NCI-H1930 (cell line): ENCODE measurements around the gene TMEM200A.

ENCODE experiments used
- DNase-seq, 2 experiments: peaks; one replicate each; lab custom pipeline; 2025; lab: John Stamatoyannopoulos, UW

TMEM200A gene

DNA sequence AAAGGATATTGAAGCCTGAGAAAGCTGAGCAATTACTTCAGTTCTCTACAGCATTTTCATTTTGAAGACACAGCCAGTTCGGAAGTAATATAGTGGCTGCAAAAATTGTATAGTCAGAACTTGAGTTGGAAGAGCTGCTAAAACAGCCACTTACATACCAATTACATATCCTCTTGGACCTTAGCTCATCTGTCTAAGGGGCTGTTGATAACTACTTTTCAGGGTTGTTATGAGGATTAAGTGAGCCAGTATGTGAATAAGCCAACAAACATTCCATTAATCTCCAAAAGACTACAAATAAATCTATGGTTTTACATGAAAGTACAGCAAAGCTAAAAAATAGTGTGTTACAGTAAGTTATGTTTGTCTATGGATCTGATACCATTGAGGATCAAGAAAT, 59.7 kb downstream of the TMEM200A start:
- no peak for DNase-seq

- no peak for DNase-seq
Observed at GRCh38 chr6:130426066-130426721, 60.4 kb downstream of the TMEM200A start.

DNA sequence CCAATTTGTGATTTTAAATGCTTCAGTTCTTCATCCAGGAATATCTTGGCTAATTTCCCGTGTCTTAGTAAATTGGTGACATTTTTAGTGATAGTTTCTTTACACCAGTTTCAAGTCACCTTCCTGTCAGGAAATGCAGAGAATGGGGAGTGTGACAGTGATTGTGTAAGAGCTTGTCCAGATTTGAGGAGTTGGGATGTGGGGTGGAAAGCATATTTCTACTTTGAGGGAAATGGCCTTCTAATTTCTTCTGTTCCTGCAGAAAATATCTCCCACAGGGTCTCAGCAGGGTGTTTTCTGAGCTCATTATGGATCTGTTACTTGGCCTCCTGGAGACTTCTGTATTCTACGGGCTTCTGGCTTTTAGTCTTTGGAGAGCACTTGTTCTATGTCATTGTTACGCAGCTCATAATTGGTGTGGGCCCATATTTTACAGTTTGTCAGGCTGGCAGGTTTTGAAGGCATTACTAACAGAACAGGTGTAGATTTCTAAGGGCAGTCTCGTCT, 65.6 kb downstream of the TMEM200A start:
- DNase-seq = no peak

- no peak for DNase-seq
Observed at GRCh38 chr6:130432838-130433237, 67.0 kb downstream of the TMEM200A start.

DNA sequence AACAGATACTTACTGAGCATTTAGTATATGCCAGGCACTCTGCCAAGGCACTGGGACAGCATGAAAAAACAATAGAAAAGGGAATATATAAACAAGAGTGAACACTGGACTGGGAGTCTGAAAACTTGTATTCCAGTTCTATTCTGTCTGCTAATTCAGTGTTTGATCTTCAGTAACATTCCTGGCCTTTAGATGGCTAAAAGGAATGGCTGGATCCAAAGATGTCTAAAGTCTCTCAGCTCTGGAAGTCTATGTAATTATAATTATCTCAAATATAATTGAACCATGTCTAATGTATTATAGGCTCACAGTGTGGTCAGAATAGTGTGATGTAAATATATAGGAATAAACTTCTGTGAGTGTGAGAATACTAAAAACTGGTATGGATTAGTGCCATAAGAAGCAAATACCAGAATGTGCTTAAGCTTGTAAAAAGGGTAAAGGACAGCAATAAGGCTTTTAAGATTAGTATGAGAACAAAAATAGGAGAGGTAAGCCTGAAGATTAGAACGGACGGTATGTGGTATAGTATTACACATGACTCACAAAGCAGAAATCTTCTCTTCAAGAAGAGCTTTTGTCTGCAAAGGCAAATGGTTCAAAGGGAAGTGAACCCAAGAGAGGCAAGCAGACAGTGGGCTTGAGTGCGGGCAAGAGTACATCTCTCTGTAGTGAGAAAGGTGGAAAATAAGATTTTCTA, 68.5 kb downstream of the TMEM200A start:
- DNase-seq = no peak

DNA sequence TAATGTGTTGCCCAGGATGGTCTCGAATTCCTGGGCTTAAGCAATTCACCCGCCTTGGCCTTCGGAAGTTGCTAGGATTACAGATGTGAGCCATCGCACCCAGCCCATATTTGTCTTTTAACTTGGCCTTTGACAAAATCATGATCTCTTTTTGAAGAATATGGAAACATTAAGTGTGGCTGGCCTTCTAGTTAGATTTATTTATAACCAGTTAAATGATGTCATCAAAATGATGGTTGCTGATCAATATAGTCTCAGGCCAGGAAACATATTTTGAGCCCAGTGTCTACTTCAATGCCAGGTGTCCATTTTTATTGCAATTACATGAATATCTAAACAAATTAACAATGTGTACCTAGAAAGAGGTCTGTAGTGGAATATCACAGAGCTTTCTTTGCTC, 69.4 kb downstream of the TMEM200A start:
- DNase-seq = no peak

DNA sequence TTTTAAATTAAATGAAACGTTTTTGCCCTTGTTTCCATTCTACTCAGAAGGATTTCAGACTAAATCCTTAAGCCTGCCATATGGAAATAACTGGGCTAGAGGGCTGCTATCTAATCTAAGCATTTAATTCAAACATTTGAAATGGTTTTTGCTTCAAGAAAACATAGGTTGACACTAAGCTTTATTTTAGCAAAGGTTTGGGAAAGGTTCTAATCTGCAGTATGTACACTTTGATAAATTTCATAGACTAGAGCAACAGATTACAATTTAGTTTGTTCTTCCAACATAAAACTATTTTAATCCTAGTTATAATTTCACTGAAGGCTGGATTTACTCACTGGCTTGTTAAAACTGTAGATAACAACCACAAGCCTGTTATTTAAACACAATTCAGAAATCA, 72.1 kb downstream of the TMEM200A start:
- no peak for DNase-seq

- DNase-seq = no peak
Observed at GRCh38 chr6:130447374-130447773, 81.6 kb downstream of the TMEM200A start.

- DNase-seq = no peak
Observed at GRCh38 chr6:130452336-130452735, 86.5 kb downstream of the TMEM200A start.

- DNase-seq = no peak
Observed at GRCh38 chr6:130453230-130453629, 87.4 kb downstream of the TMEM200A start.

- DNase-seq = no peak
Observed at GRCh38 chr6:130457605-130458004, 91.8 kb downstream of the TMEM200A start.

- DNase-seq = no peak
Observed at GRCh38 chr6:130459316-130459715, 93.5 kb downstream of the TMEM200A start.

DNA sequence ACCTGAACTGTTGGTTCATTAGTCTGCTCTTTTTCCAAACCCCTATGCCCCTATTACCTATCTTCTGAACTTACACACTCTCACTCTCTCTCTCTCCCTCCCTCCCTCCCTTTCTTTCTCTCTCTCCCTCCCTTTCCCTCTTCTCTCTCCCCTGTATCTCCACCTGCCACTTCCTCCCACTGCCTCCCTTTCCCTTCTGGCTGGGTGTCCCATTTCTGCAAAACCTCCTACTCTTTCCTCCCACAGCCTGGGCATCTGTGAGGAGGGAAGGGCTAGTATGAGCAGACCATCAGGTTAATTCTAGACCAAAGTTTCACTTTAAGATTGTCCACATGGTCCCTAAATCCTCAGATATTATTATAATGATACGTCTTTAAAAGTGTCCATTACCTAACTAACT, 95.1 kb downstream of the TMEM200A start:
- no peak for DNase-seq

DNA sequence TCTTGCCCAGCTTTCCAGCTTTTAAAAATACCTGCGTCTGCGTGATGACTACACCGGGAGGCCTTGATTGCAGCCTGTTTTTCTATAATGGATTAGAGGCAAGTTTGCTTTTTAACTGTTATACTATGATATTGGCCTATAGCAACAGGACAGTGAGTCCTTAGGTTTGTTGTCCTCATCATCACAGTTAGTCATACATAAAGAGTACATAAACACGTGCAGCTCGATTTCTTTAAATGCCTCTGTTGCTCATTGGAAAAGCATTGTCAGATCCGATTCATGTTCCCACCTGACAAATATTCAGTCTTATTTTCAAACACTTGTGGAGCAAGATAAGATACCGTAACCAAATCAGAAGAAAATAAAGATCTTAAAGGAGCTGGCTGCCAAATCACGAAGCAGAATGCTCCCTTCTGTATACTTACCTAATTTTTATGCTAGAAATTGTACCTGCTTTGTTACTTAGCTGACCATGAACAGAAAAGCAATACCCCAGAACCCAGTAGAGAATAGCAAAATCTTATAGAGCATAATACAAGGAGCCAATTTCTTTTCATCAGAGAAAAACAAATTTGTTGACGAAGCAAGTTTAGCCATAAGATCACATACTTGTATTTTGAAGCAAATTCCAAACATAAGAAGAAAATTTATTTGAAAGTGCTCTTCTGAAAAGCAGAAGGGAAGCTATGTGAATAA, 100.4 kb downstream of the TMEM200A start:
- DNase-seq = no peak

DNA sequence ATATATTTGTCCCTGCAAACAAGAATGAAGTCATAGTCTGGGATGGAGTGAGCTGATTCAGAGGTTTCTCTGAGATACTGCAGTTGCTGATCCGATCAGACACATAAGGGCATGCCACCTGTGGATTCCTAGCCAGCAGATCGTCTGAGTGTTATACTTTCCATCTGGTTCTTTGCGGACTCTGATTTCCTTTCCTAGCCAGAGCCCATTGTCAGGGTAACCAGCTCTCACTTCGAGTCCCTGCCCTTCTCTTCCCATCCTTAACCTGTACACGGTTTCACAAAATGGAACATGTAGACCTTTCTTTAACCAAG, 100.9 kb downstream of the TMEM200A start:
- DNase-seq = no peak

DNA sequence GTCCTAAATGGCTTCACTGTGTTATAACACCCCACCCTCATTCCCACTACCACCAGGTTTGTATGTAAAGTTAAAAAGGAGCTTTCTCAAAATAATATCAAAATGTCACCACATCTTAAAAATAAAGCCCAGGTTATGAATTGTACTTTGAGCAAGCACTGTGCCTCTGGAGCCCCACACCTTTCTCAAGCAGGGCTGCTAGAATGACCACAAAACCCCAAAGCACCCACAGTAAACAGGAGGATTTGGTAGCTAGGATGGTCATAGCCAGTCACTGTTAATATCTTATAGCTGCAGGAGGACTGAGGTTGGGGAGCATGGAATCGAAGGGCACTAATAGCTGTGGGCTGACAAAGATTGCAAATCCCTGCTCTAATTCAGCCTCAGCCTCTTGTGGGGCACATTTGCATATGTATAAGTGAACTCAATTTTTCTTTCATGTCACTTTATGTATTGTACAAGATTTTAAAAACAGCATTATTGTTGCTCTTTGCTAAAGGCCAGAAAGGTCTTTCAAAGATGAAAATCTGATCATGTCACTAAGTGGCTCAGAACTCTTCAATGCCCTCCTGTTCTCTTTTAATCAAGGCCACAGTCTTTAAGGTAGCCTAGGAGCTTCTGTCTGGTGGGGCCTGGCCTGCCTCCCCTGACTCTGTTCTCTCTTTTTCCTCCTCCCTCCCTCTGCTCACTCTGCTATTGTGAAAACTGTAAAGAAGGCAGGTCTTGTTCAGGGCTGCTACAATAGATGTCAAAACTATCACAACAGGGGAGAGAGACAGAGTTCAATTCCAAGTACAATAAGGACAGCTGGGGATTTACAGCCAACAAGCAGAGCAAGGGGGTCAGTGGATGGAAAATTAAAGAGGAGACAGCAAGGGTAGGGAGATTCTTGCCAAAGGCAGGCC, 101.6 kb downstream of the TMEM200A start:
- no peak for DNase-seq

DNA sequence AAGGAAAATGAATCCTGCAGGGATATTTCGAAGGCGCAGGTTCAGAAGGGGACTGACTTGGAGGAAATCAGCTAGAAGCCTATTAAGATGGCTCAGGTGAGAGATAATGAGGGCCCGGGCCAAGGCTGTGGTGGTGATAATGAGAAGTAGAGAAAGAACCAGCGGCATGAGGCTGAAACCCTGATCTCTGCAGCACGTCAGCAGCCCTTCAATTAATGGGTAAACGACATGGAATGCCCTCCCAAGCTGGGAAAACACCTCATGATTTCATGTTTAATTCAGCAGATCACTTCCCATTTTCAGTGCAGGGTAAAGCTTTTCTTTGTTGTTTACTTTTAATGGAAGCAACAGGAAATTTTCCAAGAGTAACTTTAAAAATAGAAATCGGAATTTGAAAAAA, 104.9 kb downstream of the TMEM200A start:
- DNase-seq = no peak

- no peak for DNase-seq
Observed at GRCh38 chr6:130473886-130474285, 108.1 kb downstream of the TMEM200A start.

DNA sequence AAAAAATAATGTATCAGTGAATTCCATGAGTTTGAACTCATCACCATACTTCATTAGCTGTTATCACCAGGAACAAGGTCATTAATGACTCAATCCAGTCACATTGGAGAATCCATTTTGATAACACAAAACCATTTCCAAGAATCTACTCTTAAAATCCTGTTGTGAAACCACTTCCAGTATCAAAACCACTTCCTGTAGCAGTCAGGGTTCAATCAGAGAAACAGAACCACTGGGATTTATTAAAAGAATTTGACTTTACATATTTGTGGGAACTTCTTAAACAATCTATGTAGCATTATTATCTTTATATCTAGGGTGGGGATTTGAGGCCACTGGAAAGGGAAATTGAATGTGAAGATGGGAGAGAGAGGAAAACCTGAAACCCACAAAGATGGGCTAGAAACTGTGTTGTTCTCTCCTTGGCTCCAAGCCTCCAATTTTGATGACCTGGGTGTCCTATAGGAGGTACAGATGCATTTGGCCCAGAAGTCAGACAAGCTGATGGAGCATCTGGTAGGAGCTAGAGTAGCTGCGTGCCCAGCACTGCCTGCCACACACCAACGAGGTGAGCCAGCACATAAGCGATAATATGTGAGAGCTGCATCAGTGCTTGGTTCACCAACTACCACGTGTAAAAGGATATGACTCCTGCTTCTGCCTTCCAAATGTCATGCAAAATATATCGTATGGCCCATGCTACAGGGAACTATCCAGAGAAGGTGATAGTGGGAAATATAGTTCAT, 117.0 kb downstream of the TMEM200A start:
- no peak for DNase-seq

DNA sequence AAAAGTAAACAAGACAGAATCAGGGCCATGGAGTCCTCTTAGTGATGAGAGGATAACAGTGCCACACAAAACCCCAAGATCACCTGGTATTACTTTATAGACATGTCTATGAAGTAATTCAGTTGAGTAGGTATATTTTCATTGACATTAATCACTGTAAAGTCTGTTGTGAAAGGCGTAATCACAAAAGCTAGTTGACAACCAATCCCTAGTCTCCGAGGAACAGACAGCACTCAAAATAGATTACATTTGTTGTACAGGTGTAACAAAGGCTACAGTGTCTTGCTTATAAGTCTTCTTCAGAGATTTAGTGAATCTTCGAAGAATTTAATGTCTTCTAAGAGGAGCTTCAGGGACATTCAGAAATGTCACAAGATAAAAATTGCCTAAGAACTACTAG, 120.1 kb downstream of the TMEM200A start:
- no peak for DNase-seq

DNA sequence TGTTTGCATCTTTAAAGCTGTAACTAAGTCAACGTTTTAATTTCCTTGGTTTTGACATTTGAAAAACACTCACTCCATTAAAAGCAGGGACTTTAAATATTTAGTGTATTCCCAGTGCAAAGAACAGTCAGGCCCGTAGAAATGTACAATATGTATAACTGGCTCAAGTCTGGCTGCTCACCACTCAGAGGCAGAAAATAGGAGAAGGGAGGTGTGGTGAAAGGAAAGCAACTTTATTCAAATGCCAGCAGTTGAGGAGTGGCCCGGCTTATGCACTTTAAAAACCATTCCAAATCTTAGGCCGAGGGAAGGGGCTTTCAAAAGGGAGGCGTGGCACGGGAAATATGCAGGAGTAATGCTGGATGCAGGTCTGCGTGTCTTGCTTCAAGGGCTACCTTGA, 120.6 kb downstream of the TMEM200A start:
- no peak for DNase-seq

GRCh38 chr6:130489514-130489913, 123.7 kb downstream of the TMEM200A start:
- DNase-seq = no peak
